ENCODE data around the gene TMEM121B. TPM values are rescaled to one million over a fixed set of nuclear protein-coding genes. Genes with fewer than 3 reads are reported as not detected.

The TMEM121B gene
- total RNA-seq, 4 donors from 2014 or later: under 0.01 to 0.20 (median 0.16) TPM; not detected in 1

DNA sequence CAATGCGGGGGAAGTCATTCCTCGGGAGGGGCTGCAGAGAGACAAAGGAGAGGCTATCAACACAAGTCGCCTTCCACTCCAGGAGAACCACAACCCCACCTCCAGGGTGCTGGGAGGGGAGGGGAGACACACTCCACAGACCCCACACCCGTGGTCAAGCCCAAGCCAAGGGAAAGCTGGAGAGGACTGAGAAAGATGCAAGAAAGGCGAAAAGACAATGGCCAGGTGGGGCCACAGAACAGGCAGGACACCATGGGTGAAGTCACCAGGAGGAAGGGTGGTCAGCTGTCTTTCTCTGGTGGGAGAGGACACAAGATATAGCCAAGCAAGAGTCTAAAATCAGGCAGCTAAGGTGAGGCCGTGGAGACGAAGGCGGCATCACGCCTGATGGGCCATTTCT lies 21.9 kb upstream of the TMEM121B start:
- intact Hi-C loops (cut with DNase I; ENCODE audit: low total_unique reads): no loop called here

DNA sequence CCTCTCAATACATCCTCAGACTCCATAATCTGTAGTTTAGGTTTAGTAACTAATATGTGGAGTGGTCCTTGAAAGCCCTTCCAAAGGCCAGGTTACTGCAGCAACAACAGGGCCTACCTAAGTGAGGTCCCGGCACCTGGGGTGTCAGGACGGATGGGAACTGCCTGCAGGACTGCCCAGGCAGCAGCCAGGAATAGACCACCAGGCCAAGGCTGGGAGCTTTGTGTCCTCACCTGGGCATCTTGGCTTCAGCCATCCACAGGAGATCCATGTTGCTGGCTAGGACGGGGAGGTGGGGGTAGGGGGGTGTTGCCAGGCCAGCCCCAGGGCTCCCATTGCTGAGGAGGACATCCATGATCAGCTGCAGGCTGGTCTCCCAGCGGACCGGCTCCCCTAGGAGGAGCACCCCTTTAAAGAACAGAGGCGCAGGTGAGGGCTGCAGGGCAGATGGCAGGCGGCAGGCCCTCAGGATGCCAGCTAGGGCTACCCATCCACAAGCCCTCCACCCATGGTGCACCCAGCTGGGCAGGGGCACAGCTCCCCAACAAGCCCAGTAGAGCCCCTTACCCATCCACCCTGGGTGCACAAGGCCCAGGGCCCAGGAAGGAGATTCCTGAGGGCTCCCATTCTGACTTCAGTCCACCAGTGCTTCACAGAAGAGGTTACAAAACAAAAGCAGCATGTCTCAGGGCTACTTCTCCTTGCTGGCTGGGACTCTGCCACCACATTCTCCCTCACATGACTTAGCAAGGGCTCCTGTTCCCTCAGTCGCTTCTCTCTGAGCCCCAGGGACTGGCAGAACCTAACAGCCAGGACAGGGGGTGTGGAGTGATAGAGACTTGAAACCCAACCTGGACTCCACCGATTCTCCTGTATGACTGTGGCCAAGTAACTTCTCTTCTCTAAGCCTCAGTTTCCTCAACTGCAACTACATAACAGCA lies 19.9 kb upstream of the TMEM121B start:
- TF ChIP-seq, protein P1, sequence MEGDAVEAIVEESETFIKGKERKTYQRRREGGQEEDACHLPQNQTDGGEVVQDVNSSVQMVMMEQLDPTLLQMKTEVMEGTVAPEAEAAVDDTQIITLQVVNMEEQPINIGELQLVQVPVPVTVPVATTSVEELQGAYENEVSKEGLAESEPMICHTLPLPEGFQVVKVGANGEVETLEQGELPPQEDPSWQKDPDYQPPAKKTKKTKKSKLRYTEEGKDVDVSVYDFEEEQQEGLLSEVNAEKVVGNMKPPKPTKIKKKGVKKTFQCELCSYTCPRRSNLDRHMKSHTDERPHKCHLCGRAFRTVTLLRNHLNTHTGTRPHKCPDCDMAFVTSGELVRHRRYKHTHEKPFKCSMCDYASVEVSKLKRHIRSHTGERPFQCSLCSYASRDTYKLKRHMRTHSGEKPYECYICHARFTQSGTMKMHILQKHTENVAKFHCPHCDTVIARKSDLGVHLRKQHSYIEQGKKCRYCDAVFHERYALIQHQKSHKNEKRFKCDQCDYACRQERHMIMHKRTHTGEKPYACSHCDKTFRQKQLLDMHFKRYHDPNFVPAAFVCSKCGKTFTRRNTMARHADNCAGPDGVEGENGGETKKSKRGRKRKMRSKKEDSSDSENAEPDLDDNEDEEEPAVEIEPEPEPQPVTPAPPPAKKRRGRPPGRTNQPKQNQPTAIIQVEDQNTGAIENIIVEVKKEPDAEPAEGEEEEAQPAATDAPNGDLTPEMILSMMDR (IDR thresholded peaks at IDR 0.05): no peak
- TF ChIP-seq POLR2A (IDR thresholded peaks at IDR 0.05): no peak
- no peak for TF ChIP-seq POLR2AphosphoS5 (IDR thresholded peaks at IDR 0.05)
- TF ChIP-seq EP300 (IDR thresholded peaks at IDR 0.05; ENCODE audit: low read depth): no peak
- intact Hi-C loops (cut with DNase I; ENCODE audit: low total_unique reads) (no loop called here), in situ Hi-C loops (cut with MboI; ENCODE audit: low pct_ligation_motif_present in 1 of 4, low pct_unique_long_range_greater_than_20kb in 1 of 4, low sequenced_read_pairs in 3 of 4) (no loop called here)
- Histone ChIP-seq H3K27me3 (no peaks in the 10 kb centered on the region), H3K36me3 (peaks cover 0 to 14% (median 5%) of the 10 kb centered on the region in 4 donors), H3K4me1 (no peaks in the 10 kb centered on the region), H3K4me3 (no peak overlapping the region), H3K27ac (no peak overlapping the region), H3K9me3 (no peaks in the 10 kb centered on the region)
- WGBS, 2 donors (ENCODE audit: low coverage in 1 of 2): 95% methylated on average over 6 of the region's 9 CpGs; no CpG with 5 or more reads in 1 of the 2 donors
- no peak for DNase-seq

More for the DNA sequence above, 21.9 kb upstream of the TMEM121B start:
- no peaks in the 10 kb centered on the region for H3K9me3 ChIP-seq
- no peak for DNase-seq
- H3K4me3 ChIP-seq: no peak overlapping the region
- H3K36me3 ChIP-seq: peaks cover 0 to 14% (median 3%) of the 10 kb centered on the region in 4 donors
- 90 to 91% methylated on average over 6 to 9 of the region's 9 CpGs for WGBS, 2 donors (ENCODE audit: low coverage in 1 of 2)
- H3K27ac ChIP-seq: no peak overlapping the region
- in situ Hi-C loops (cut with MboI; ENCODE audit: low pct_ligation_motif_present in 1 of 4, low pct_unique_long_range_greater_than_20kb in 1 of 4, low sequenced_read_pairs in 3 of 4): no loop called here
- H3K27me3 ChIP-seq: no peaks in the 10 kb centered on the region
- no peaks in the 10 kb centered on the region for H3K4me1 ChIP-seq
- TF ChIP-seq POLR2A (IDR thresholded peaks at IDR 0.05) (no peak), POLR2AphosphoS5 (IDR thresholded peaks at IDR 0.05) (no peak), EP300 (IDR thresholded peaks at IDR 0.05; ENCODE audit: low read depth) (no peak)
- TF ChIP-seq, protein P1 (IDR thresholded peaks at IDR 0.05): no peak

GRCh38 chr22:17140022-17140421 lies 18.9 kb upstream of the TMEM121B start:
- in situ Hi-C loops (cut with MboI; ENCODE audit: low pct_ligation_motif_present in 1 of 4, low pct_unique_long_range_greater_than_20kb in 1 of 4, low sequenced_read_pairs in 3 of 4) (no loop called here), intact Hi-C loops (cut with DNase I; ENCODE audit: low total_unique reads) (no loop called here)
- Histone ChIP-seq H3K4me1 (no peaks in the 10 kb centered on the region), H3K4me3 (no peak overlapping the region), H3K36me3 (peaks cover 0 to 14% (median 5%) of the 10 kb centered on the region in 4 donors), H3K27ac (no peak overlapping the region), H3K9me3 (no peaks in the 10 kb centered on the region), H3K27me3 (no peaks in the 10 kb centered on the region)
- DNase-seq: no peak
- 83% methylated on average over 8 of the region's 8 CpGs; no CpG with 5 or more reads in 1 of the 2 donors for WGBS, 2 donors (ENCODE audit: low coverage in 1 of 2)
- TF ChIP-seq, protein P1 (IDR thresholded peaks at IDR 0.05): no peak
- TF ChIP-seq POLR2A (IDR thresholded peaks at IDR 0.05) (no peak), POLR2AphosphoS5 (IDR thresholded peaks at IDR 0.05) (no peak), EP300 (IDR thresholded peaks at IDR 0.05; ENCODE audit: low read depth) (no peak)

GRCh38 chr22:17138513-17138912 lies 17.4 kb upstream of the TMEM121B start:
- no peak for TF ChIP-seq EP300 (IDR thresholded peaks at IDR 0.05; ENCODE audit: low read depth)
- no peak for TF ChIP-seq POLR2AphosphoS5 (IDR thresholded peaks at IDR 0.05)
- no peak for TF ChIP-seq POLR2A (IDR thresholded peaks at IDR 0.05)
- TF ChIP-seq, protein P1 (IDR thresholded peaks at IDR 0.05): no peak
- Histone ChIP-seq H3K4me1 (no peaks in the 10 kb centered on the region), H3K9me3 (no peaks in the 10 kb centered on the region), H3K36me3 (peaks cover 0 to 14% (median 5%) of the 10 kb centered on the region in 4 donors), H3K27ac (no peak overlapping the region), H3K4me3 (no peak overlapping the region), H3K27me3 (no peaks in the 10 kb centered on the region)
- DNase-seq: no peak
- in situ Hi-C loops (cut with MboI; ENCODE audit: low pct_ligation_motif_present in 1 of 4, low pct_unique_long_range_greater_than_20kb in 1 of 4, low sequenced_read_pairs in 3 of 4): no loop called here
- WGBS, 2 donors (ENCODE audit: low coverage in 1 of 2): 90 to 94% methylated on average over 2 to 11 of the region's 11 CpGs
- intact Hi-C loops (cut with DNase I; ENCODE audit: low total_unique reads): no loop called here
